Stimulated activated CD4-positive, alpha-beta T cell treated with anti-CD3 and anti-CD28 coated beads, Interleukin-4, amount 100 ng/mL, for 48 hours (primary cell): ENCODE data around the gene DAP.

Source experiments
- DNase-seq, 2 donors: peaks; one replicate each; pipeline ENCODE4 v3.0.0-alpha.2; 2020; ENCODE audit warnings: low read depth in 2 of 2

Gene DAP

DNA sequence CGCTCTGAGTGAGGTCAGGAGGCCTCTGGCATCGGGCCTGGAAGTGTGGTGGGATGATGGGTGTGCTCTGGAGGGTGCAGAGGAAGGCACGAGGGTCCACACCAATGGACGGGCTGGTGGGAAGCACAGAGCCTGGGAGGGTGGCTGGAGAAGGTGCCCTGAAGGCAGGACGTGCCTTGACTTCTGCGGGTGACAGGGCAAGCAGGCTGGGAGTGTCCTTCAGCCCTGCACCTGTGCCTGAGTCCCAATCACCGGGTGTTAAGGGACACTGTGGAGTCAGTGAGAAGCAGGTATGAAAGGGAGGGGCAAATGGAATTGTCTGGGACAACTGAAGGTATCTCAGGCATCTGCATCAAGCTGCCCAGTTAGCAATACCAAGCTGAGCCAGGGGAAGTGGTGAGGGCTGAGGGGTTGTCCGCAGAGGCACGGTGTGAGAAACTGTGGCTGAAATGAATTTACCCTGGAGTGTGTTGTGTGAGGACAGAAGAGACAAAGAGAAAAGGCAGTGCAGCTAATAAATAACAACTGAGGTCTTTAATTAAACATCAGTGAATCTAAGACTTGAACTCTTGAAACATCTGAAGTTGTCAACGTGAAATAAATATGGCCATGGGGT is 50.4 kb downstream of the DAP start:
- DNase-seq = no peak

DNA sequence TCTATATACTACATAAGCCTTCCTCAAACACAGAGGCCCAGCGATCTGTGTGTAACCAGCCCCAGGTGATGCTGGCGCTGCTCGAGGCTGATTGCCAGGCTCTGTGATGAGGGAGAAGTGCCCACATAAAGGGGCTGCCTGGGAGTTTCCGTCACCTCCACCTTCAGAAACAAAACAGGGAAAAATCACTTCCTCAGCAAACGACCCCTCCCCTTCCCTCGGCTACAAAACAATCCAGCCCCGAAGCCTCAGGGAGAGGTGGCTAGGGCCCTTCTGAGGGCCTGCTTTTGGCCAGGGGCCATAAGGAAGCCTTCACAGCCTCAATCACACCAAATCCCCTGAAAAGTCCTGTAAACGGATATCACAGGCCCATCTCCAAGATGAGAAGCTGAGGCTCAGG is 51.1 kb downstream of the DAP start:
- no peak for DNase-seq

DNA sequence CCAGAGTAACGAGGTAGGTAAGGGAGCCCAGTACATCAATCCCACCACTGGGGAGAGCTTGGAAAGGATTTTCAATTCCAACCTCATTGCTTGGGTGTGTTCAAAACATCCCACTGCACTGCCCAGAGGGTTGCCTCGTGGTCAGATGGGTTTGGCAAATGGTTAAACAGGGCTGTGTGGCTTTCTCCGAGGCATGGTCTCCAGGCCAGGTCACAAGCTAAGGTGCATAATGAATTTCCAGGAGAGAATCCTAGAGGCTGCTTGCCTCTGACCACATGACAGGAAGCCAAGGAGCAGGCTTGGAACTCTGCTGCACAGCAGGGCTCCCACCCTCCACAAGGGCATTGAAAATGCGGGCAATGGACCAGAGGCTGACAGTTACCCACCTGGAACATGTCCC is 51.6 kb downstream of the DAP start:
- no peak for DNase-seq

- DNase-seq = no peak
Observed at GRCh38 chr5:10708189-10708944, 52.7 kb downstream of the DAP start.

- DNase-seq = no peak
Observed at GRCh38 chr5:10707198-10708142, 53.6 kb downstream of the DAP start.

GRCh38 chr5:10706326-10706725 is 54.7 kb downstream of the DAP start:
- no peak for DNase-seq

DNA sequence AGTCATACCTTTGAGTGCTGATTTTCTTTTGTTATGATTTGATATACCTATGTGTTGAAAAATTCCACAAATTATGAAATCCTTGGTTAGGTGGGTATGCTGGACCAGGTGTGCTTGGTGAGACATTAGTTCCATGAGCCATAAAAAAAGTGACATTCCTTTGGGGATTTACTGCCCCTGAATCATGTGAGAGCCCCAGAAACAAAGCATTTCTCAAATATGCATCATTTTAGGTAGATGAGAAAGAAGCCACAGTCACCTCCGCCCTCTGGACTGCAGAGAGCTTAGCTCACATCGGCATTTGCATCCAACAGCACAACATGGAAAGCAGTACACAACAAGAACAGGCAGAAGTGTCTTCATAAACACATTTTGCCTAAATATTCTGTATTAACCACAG is 55.3 kb downstream of the DAP start:
- no peak for DNase-seq

- DNase-seq = no peak
Observed at GRCh38 chr5:10704949-10705621, 55.9 kb downstream of the DAP start.

DNA sequence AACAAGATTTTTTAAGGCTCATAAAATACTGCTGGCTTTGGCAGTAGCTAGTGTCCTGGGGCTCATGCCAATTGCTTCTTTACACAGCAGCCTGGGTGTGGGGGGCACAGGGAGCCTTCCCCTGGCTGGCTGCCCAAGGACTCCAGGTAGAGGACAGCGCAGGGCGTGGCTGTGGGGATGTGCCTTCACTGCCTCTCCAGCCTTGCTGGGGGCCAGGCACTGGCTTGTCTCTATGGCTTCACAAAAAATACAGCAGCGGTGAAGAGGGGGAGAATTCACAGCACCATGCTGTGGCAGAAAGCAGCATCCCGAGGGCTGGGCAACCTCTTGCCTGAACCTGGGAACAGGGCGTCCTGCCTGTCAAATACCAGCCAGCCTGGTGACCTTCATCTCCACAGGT is 57.4 kb downstream of the DAP start:
- no peak for DNase-seq

GRCh38 chr5:10702911-10703491 is 58.0 kb downstream of the DAP start:
- DNase-seq = no peak

- no peak for DNase-seq
Observed at GRCh38 chr5:10702040-10702629, 58.9 kb downstream of the DAP start.

- DNase-seq = peak in 1 of 2 donors; percentile 13
Observed at GRCh38 chr5:10701567-10702039, 59.4 kb downstream of the DAP start.

DNA sequence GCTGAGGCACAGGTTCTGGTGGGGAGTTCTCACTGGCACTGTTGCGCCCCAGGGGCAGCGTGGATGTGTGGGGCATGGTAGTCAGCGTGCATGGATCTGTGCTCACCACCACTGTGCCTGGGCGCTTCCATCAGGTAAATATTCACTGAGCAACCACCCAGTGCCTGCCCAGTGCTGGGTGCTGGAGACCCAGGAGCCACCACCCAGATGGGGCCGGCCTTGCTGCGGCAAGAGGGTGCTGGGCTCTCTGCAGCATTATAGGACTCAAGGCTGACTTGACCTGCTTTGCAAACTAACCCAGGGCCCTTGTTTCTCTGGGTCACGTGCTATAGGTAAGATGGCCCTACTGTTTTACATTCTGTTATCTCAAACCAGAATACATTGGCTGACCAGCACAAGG is 60.5 kb downstream of the DAP start:
- DNase-seq = no peak

DNA sequence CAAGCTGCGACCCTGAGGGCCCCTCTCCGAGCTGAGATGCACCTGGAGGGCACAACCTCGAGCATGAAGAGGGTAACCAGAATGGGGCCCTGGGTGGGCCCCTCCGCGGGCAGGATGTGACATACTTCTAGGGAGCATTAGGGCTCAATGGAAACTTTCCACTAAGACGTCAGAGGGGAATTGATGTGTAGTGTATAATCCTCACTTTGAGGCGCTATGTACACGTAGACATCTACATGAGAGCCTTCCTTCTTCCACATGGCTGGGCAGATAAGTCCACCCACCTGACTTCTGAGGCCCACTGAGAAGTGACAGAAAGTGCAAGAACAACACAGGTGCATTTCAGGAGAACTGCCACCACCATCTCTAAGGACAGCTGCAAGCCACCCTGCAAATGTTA is 61.0 kb downstream of the DAP start:
- DNase-seq = no peak

- no peak for DNase-seq
Observed at GRCh38 chr5:10699281-10699874, 61.7 kb downstream of the DAP start.

DNA sequence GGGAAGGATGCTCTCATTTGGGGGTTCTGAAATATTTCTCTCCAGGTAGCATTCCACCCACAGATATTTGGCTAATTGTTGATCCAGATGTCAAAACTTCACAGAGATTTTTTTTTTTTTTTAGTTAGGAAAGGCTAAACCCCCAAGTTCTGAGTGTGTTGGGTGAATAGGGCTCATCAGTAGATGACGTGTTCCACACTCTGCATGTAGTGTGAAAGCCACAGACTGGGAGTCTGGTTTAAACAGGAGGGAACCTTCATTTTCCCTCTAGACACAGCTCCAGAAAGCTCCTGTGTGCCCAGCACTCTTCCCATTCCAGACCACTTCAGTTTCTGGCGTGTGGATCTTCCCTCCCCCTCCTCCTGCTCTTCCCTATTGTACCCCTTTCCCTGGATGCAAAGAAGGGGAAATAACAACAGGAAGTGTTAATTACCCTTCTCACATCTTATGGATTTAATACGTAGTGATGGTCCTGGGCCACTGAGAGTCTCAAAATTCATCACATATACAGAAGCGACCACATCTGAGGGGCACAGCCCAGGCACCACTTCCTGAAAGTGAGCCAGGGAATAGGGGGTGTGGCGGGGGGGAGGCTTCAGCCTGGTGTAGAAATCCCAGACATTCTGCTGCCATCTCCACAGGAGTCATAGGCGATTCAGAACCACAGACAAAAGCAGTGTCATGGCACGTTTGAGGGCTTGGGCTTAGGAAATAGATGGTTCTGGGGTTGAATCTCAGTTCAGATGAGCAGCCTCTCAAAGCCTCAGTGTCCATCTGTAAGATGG is 65.1 kb downstream of the DAP start:
- no peak for DNase-seq

GRCh38 chr5:10695055-10695649 is 65.9 kb downstream of the DAP start:
- no peak for DNase-seq

DNA sequence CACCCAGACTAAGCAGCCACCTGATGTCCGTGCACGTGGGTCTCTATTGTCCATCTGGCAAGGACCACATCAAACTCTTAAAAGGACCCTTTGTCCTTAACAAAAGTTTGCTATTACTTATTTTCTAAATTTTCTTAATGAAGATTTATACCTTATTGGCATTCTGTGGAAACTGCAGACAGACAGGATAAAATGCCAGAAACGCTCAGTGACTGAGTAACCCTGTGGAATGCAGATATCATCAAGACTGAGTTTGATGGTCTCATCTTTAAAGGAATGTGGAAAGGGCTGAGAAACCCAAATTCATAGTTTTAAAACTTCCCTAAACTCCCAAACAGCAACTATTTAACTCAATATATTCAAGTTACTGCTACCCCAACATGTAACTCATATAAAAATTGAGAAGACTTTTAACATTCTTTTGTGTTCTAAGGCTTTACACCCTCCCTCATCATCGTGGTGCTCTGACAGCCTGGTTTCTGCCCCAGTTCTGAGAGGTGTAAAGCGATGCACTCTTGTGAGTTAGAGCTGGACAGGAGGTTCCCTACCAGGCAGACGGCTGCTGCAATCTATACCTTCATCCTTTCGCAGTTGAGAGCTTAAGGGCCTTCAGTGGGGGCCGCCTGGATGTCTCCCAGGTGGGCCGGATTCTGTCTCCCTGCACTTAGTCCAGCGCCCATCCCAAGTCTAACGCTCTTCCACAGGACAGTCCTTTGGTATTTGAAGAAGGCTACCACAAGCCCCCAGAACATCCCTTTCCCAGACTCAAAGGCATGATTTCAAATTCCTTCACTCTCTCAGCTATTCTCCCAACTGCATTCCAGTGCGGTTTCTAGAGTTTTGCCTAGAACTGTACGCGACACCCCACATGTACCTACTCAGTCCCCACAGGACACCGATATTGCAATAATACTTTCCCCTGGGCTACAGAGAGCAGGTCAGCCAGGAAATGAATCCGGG is 68.9 kb downstream of the DAP start:
- DNase-seq = no peak
